ENCODE results near the gene EMC10. TPM values are rescaled to one million over a fixed set of nuclear protein-coding genes. Genes with fewer than 3 reads are reported as not detected.
A peak's percentile ranks its signal among the peaks of the same experiment; 100 is the strongest.

Gene EMC10
- total RNA-seq, 2 experiments from 2014 or later: 80.0 to 80.3 TPM

GRCh38 chr19:50516964-50517703 is 40.8 kb downstream of the EMC10 start:
- Mint-ChIP-seq H3K4me3 (no peak overlapping the region), H3K9me3 (no peaks in the 10 kb centered on the region), H3K27ac (no peak overlapping the region), H3K36me3 (ENCODE audit: low read depth) (no peaks in the 10 kb centered on the region), H3K27me3 (peaks cover 10% of the 10 kb centered on the region), H3K4me1 (ENCODE audit: low read depth) (no peaks in the 10 kb centered on the region)
- DNase-seq (no peak), ATAC-seq (ENCODE audit: poor library complexity) (no peak)
- TF ChIP-seq, protein P1, sequence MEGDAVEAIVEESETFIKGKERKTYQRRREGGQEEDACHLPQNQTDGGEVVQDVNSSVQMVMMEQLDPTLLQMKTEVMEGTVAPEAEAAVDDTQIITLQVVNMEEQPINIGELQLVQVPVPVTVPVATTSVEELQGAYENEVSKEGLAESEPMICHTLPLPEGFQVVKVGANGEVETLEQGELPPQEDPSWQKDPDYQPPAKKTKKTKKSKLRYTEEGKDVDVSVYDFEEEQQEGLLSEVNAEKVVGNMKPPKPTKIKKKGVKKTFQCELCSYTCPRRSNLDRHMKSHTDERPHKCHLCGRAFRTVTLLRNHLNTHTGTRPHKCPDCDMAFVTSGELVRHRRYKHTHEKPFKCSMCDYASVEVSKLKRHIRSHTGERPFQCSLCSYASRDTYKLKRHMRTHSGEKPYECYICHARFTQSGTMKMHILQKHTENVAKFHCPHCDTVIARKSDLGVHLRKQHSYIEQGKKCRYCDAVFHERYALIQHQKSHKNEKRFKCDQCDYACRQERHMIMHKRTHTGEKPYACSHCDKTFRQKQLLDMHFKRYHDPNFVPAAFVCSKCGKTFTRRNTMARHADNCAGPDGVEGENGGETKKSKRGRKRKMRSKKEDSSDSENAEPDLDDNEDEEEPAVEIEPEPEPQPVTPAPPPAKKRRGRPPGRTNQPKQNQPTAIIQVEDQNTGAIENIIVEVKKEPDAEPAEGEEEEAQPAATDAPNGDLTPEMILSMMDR (IDR thresholded peaks at IDR 0.05): no peak
- Histone ChIP-seq H3K27ac (ENCODE audit: low read depth in 1 of 2, low read length in 2 of 2) (no peak overlapping the region), H3K27me3 (ENCODE audit: control insufficient read depth in 1 of 2, insufficient read depth in 2 of 2, low read length in 2 of 2) (peaks cover 0 to 4% of the 10 kb centered on the region in 2 experiments), H3K9me3 (ENCODE audit: control insufficient read depth in 1 of 2, insufficient read depth in 1 of 2, low read length in 2 of 2) (peaks cover 0 to 22% of the 10 kb centered on the region in 2 experiments), H3K4me3 (ENCODE audit: low read length) (no peak overlapping the region), H3K4me1 (ENCODE audit: insufficient read depth, low read length) (peaks cover 2% of the 10 kb centered on the region), H3K36me3 (ENCODE audit: insufficient read depth, low read length) (no peaks in the 10 kb centered on the region)
- ChIA-PET CTCF (no interaction called here), POLR2A (no interaction called here)
- intact Hi-C loops (cut with DNase I, micrococcal nuclease): no loop called here

- ATAC-seq (ENCODE audit: poor library complexity): no peak
- Mint-ChIP-seq H3K27me3 (peaks cover 10% of the 10 kb centered on the region), H3K4me1 (ENCODE audit: low read depth) (no peaks in the 10 kb centered on the region), H3K9me3 (no peaks in the 10 kb centered on the region), H3K36me3 (ENCODE audit: low read depth) (no peaks in the 10 kb centered on the region), H3K4me3 (no peak overlapping the region), H3K27ac (no peak overlapping the region)
- ChIA-PET CTCF (no interaction called here), POLR2A (no interaction called here)
- Histone ChIP-seq H3K4me3 (ENCODE audit: low read length) (no peak overlapping the region), H3K4me1 (ENCODE audit: insufficient read depth, low read length) (no peaks in the 10 kb centered on the region), H3K9me3 (ENCODE audit: control insufficient read depth in 1 of 2, insufficient read depth in 1 of 2, low read length in 2 of 2) (peaks cover 0 to 17% of the 10 kb centered on the region in 2 experiments), H3K27ac (ENCODE audit: low read depth in 1 of 2, low read length in 2 of 2) (no peak overlapping the region), H3K36me3 (ENCODE audit: insufficient read depth, low read length) (no peaks in the 10 kb centered on the region), H3K27me3 (ENCODE audit: control insufficient read depth in 1 of 2, insufficient read depth in 2 of 2, low read length in 2 of 2) (peaks cover 0 to 4% of the 10 kb centered on the region in 2 experiments)
- no peak for DNase-seq
- TF ChIP-seq, protein P1 (IDR thresholded peaks at IDR 0.05): no peak
- intact Hi-C loops (cut with DNase I, micrococcal nuclease): no loop called here
These were observed 41.4 kb downstream of the EMC10 start for GRCh38 chr19:50517704-50518075.

- no peak overlapping the region for H3K27ac ChIP-seq (ENCODE audit: low read depth in 1 of 2, low read length in 2 of 2)
- CTCF ChIA-PET: no interaction called here
- Mint-ChIP-seq H3K27ac (no peak overlapping the region), H3K4me3 (no peak overlapping the region), H3K27me3 (peaks cover 10% of the 10 kb centered on the region), H3K9me3 (no peaks in the 10 kb centered on the region), H3K36me3 (ENCODE audit: low read depth) (no peaks in the 10 kb centered on the region), H3K4me1 (ENCODE audit: low read depth) (no peaks in the 10 kb centered on the region)
- ATAC-seq (ENCODE audit: poor library complexity) (no peak), DNase-seq (peak in 1 of 14 experiments; percentile 34)
- no peaks in the 10 kb centered on the region for H3K36me3 ChIP-seq (ENCODE audit: insufficient read depth, low read length)
- POLR2A ChIA-PET: no interaction called here
- H3K9me3 ChIP-seq (ENCODE audit: control insufficient read depth in 1 of 2, insufficient read depth in 1 of 2, low read length in 2 of 2): peaks cover 0 to 17% of the 10 kb centered on the region in 2 experiments
- H3K27me3 ChIP-seq (ENCODE audit: control insufficient read depth in 1 of 2, insufficient read depth in 2 of 2, low read length in 2 of 2): peaks cover 0 to 4% of the 10 kb centered on the region in 2 experiments
- intact Hi-C loops (cut with DNase I, micrococcal nuclease): no loop called here
- TF ChIP-seq, protein P1 (IDR thresholded peaks at IDR 0.05): no peak
- H3K4me3 ChIP-seq (ENCODE audit: low read length): no peak overlapping the region
- H3K4me1 ChIP-seq (ENCODE audit: insufficient read depth, low read length): no peaks in the 10 kb centered on the region
These were observed 42.0 kb downstream of the EMC10 start for GRCh38 chr19:50518091-50519005.
